Muscle of arm (tissue), 14 donors: ENCODE measurements around the gene ANKRD22. TPM values are rescaled to one million over a fixed set of nuclear protein-coding genes. Genes with fewer than 3 reads are reported as not detected.
A peak's percentile ranks its signal among the peaks of the same experiment; 100 is the strongest.
"Not testable (repeated sequence)": the region's sequence is repeated elsewhere in the genome, so short reads cannot be mapped to it uniquely, and the experiment has no call there.

Experiments
- DNase-seq: peaks from one replicate; pipeline ENCODE4 v3.0.0-alpha.2; 2013
- long read RNA-seq, 11 donors: transcript quantifications; one replicate each; lab custom pipeline, GENCODE V29; 2026
- polyA plus RNA-seq, 12 donors: library from polyadenylated mRNA; unstranded; fragments of 120-200 nt; gene quantifications; one replicate each; pipeline ENCODE4 v1.2.1, GENCODE V29; 2013; ENCODE audit not compliant: insufficient read length in 12 of 12

The ANKRD22 gene
- 1 to 10 TPM in 2 of 12 donors, under 1 TPM in 1, not detected in 9; 0.46 to 2.0 (median 1.2) TPM for polyA plus RNA-seq
- long read RNA-seq, donor 1, partial matches to known transcripts = 0 of 1 reads
- long read RNA-seq, donor 1, other reads (novel, unspliced or antisense) = 0 of 1 reads
- long read RNA-seq, donor 2 = 0 reads
- long read RNA-seq, donor 3 = 0 reads
- long read RNA-seq, donor 4 = 0 reads
- long read RNA-seq, donor 5 = 0 reads
- long read RNA-seq, donor 6 = 0 reads
- long read RNA-seq, donor 7 = 0 reads
- long read RNA-seq, donor 8 = 0 reads
- long read RNA-seq, donor 9 = 0 reads
- long read RNA-seq, donor 10 = 0 reads
- long read RNA-seq, donor 11 = 0 reads

GRCh38 chr10:88851706-88852105 is at the start of gene ANKRD22:
Gene ANKRD22, minus strand, starts transcription at chr10:88851844. Its CDS starts 237 bp downstream, at chr10:88851607.
- no peak for DNase-seq

DNA sequence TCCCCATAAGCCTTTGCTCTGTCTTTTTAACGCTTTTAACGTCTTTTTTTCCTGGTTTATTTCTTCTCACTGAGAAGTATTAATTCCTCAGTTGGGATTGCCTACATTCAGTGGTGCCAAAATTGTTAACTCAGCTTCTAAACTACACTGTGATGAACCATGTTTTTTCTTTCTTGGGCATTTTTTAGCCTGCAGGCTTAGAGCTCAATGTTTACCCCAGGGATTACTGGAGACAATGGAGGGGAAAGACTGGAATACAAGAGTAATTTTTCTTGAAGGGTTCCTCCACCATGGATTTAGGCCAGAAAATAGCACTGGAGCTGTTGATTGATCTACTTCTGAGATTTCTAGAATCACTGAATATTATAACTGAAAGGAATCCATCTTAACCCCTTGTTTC is 48.2 kb upstream of the ANKRD22 start:
- DNase-seq = no peak

DNA sequence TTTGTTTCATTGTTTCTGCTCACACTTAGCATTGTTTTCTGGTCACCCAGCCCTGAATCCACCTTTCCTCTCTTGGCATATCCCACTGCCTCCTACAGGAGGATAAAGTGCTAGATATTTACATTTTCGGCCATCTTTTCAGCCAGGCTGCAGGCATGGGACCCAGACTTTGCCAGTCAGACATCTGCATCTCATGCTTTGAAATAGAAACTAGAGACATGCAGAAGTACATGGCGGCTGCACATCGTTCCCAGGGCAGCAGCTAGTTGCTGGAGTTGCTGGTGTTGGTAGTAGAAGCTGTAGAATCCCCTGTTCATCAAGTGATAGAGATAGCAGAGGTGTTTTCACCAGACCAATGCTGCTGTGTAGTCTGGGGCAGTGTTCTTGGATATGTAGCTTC is 47.1 kb upstream of the ANKRD22 start:
- DNase-seq = no peak

GRCh38 chr10:88896994-88897853 is 45.6 kb upstream of the ANKRD22 start:
- DNase-seq = peak; percentile 66

DNA sequence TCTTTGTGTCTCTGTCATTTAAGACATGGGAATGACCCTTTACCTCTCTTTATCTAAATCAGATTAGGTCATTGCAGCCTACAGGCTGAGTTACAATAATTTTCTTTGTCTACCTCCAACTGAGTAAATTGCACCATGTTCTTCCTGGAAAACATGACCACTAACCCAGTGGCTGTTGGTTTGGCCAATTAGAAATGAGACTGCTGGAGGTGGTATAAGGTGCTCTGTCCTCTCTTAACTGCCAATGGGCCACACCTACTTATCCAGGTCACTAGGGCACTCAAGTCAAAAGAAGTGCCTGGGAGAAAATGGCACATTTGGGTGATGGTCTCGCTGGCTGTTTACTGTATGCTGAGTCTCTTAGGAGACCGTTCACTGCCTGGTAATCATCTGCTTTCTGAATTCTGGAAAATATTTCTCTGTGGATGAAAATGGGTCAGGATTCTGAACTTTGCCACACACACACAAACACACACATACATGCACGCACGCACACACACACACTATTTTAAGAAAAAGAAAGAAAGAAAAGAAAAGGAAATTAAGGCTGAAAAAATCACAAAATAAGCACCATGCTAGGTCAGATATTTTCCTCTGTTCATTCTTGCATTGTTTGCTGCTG is 44.8 kb upstream of the ANKRD22 start:
- DNase-seq = no peak

DNA sequence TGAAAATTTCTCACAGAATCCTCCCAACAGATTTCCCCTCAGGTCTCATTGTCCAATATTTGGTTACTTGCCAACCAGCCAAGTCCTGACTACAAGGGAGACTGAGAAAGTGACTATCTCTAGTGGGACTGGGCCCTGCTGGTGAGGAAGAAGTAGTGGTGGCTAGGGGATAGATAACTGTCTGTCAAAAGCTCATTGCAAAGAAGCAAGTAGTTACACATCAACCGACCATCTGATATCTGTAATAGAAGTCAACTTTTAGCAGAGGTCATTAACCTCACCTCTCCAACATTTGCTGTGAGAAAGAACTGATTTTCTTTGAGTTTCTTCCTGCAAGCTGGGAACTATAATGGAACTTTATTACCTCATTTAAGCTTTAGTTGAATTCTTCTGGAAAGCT is 43.6 kb upstream of the ANKRD22 start:
- no peak for DNase-seq

GRCh38 chr10:88893611-88894010 is 42.0 kb upstream of the ANKRD22 start:
- DNase-seq = no peak

GRCh38 chr10:88892222-88892967 is 40.8 kb upstream of the ANKRD22 start:
- no peak for DNase-seq

DNA sequence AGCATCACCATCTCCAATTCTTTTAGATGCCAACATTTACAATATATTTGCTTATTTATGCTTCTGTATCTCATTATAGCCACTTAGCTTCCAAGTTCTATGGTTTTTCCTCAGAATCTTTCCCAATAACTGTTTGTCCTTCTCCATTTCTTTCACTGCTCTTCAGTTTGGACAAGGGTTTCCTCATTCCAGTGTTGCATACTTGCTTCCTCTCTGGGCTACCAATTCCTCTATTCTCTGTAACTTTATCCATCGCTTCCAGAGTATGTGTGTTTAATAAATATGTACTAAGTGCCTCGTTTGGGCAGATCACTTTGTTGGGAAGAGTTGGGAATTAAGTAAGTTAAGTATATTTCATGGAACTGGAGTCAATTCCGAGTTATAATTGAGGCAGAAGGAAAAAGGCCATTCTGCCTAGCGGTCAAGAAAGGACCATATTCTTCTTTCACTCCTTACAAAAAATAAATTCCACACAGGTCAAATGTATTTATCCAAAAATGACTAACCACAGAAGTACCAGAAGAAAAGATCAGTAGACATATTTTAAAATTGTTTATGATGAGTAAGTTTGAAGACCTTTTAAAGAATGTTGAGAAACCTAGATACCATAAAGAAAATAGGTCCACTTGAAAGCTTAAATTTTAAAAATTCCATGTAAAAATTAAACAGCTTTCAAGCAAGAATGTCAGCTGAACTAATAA is 39.2 kb upstream of the ANKRD22 start:
- no peak for DNase-seq

- DNase-seq = no peak
Observed at GRCh38 chr10:88889559-88890337, 38.1 kb upstream of the ANKRD22 start.

DNA sequence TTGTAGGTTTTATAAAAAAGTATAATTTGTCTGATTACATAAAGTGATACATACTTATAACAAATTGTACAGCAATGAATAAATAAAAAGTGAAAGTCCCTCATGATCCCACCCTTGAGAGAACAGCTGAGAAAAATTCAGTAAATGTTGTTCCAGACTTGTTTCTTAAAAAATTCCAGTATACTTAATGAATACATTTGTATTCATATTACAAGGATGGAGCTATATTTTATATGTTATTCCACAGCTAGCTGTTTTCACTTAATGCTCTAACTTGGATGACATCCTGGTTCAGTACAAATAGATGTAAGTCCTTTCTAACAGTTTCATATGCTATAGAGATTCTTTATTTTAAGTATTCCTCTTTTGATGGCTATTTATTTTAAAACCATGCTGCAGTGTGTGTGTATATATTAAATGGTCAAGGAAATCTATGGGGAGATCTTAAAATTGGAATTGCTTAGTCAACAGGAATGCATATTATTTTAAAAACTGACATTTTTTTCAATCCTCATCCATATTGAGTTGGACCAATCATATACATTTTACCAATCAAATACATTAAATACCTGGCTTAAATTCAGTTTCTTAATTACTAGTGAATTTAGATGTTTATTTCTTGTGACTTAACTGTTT is 37.3 kb upstream of the ANKRD22 start:
- DNase-seq = peak; percentile 54

DNA sequence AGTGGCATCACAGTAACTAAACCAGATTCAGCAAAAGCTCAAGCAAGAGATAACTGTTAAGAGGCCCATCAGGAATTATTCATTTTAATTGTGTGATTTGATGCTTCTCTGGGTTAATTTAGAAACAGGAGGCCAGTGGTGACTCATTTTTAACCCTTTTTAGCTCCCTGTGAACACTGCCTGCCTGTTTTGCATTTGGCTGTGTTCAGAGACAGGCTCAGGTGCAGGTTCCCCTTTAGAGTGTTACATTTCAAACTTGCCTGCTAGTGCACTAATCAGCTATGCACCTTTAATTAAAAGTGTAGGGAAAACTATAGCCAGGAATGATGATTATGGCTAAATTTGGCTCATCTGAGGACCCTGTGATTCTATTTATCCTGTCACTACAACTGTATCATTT is 34.9 kb upstream of the ANKRD22 start:
- no peak for DNase-seq

- no peak for DNase-seq
Observed at GRCh38 chr10:88883448-88883809, 31.8 kb upstream of the ANKRD22 start.

GRCh38 chr10:88882646-88883447 is 31.2 kb upstream of the ANKRD22 start:
- DNase-seq = not testable (repeated sequence)

GRCh38 chr10:88881922-88882645 is 30.4 kb upstream of the ANKRD22 start:
- DNase-seq = no peak

- DNase-seq = no peak
Observed at GRCh38 chr10:88881320-88881719, 29.7 kb upstream of the ANKRD22 start.

- peak; percentile 86 for DNase-seq
Observed at GRCh38 chr10:88880282-88881076, 28.8 kb upstream of the ANKRD22 start.
